ENCODE data around the gene C19orf67. TPM values are rescaled to one million over a fixed set of nuclear protein-coding genes. Genes with fewer than 3 reads are reported as not detected.

C19orf67 gene
- total and polyA plus RNA-seq, 2 of the 4 experiments (the other 2 are of a cell fraction), result not detected

DNA sequence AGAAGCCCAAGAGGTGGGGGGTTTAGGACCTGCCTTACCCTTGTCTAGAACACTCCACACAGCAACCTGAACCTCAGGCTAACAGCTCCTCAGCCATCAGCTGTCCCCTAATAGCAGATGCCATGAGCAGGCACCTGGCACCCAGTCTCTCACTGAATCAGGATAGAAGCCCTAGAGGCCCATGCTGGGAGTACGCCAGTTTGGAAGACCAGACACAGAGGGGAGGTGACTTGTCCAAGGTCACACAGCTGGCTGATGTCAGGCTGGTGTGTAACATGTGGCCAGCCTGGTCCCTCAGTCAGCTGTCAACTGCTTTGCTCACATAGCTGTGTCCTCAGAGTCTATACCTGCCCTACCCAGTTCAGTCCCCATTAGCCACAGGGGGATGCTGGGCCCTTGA lies 17.7 kb upstream of the C19orf67 start:
- H2AK9ac ChIP-seq (replicated peaks; ENCODE audit: low read depth, low read length, poor library complexity), result no peak overlapping the region
- H4K91ac ChIP-seq (ENCODE audit: insufficient read depth, low read depth, low read length), result no peak overlapping the region
- TF ChIP-seq RFX5 (IDR thresholded peaks at IDR 0.05; ENCODE audit: low read depth, low read length) (no peak), ELK1 (IDR thresholded peaks at IDR 0.05; ENCODE audit: borderline replicate concordance, low read depth, low read length) (no peak), CHD1 (IDR thresholded peaks at IDR 0.05; ENCODE audit: low read depth, low read length) (no peak), CEBPB (IDR thresholded peaks at IDR 0.05; ENCODE audit: low read depth, low read length) (no peak), MXI1 (IDR thresholded peaks at IDR 0.05; ENCODE audit: borderline replicate concordance, low read depth, low read length) (no peak), RAD21 (IDR thresholded peaks at IDR 0.05; ENCODE audit: low read length) (no peak), FOS (IDR thresholded peaks at IDR 0.05; ENCODE audit: low read depth, low read length) (no peak), CTCF (conservative IDR thresholded peaks at IDR 0.05; ENCODE audit: low read depth, low read length) (no peak), MAZ (IDR thresholded peaks at IDR 0.05; ENCODE audit: borderline replicate concordance, low read depth, low read length) (no peak), BHLHE40 (IDR thresholded peaks at IDR 0.05; ENCODE audit: low read depth, low read length) (no peak), MAFK (IDR thresholded peaks at IDR 0.05; ENCODE audit: low read depth, low read length) (no peak), NFE2L2 (IDR thresholded peaks at IDR 0.05; ENCODE audit: low read depth, low read length) (no peak), RCOR1 (IDR thresholded peaks at IDR 0.05; ENCODE audit: insufficient replicate concordance, low read length) (no peak), USF2 (IDR thresholded peaks at IDR 0.05; ENCODE audit: low read depth, low read length) (no peak)
- dilution Hi-C loops (cut with HindIII; ENCODE audit: low sequenced_read_pairs, unreplicated experiment), result no loop called here
- peak overlapping the region; percentile 11 for H2AFZ ChIP-seq (replicated peaks; ENCODE audit: low read length, poor library complexity)
- H3K9me3 ChIP-seq (ENCODE audit: control insufficient read depth, insufficient read depth, low read length), result no peaks in the 10 kb centered on the region
- peaks cover 5 to 15% of the 10 kb centered on the region in 2 experiments; a peak in 2 of 4 replicates for H3K79me1 ChIP-seq (ENCODE audit: low read depth in 1 of 2, low read length in 2 of 2)
- no peak overlapping the region for H2AK5ac ChIP-seq (ENCODE audit: low read depth, low read length)
- in situ Hi-C loops (cut with MboI; ENCODE audit: low sequenced_read_pairs), result no loop called here
- ATAC-seq (ENCODE audit: low read depth), result no peak
- intact Hi-C loops (cut with micrococcal nuclease), result no loop called here
- H3K4me1 ChIP-seq (ENCODE audit: control insufficient read depth, insufficient read depth, low read length), result no peaks in the 10 kb centered on the region
- H4K8ac ChIP-seq (ENCODE audit: low read depth in 2 of 2, low read length in 2 of 2), result no peak overlapping the region
- H3K14ac ChIP-seq (replicated peaks; ENCODE audit: low read depth, low read length), result no peak overlapping the region
- no CpG with 5 or more reads among the region's 1 CpG for WGBS, 2 experiments (ENCODE audit: extremely low coverage in 2 of 2, insufficient read length in 1 of 2)
- H2BK20ac ChIP-seq (ENCODE audit: low read depth, low read length), result no peak overlapping the region
- no peaks in the 10 kb centered on the region for H3K27me3 ChIP-seq (ENCODE audit: control insufficient read depth, insufficient read depth, low read length)
- no peak overlapping the region for H2BK5ac ChIP-seq (ENCODE audit: low read depth, low read length, poor library complexity, severe bottlenecking)
- H4K5ac ChIP-seq (ENCODE audit: low read depth, low read length), result no peak overlapping the region
- ChIA-PET POLR2A (ENCODE audit: unreplicated experiment) (no interaction called here), CTCF (no interaction called here)
- no peak overlapping the region for H3K4ac ChIP-seq (ENCODE audit: low read depth, low read length)
- BruUV-seq (replicated peaks), result no TSS peak
- no peaks in the 10 kb centered on the region for H3K9me1 ChIP-seq (ENCODE audit: insufficient read depth, low read length)
- no peak overlapping the region for H3K4me2 ChIP-seq (ENCODE audit: low read depth, low read length)
- H2BK15ac ChIP-seq (ENCODE audit: low read depth, low read length), result no peak overlapping the region
- H3K27ac ChIP-seq (ENCODE audit: insufficient read depth, low read length), result no peak overlapping the region
- no peak overlapping the region for H3K56ac ChIP-seq (ENCODE audit: extremely low read depth, insufficient read depth, low read length)
- DNase-seq, result no peak
- H3K18ac ChIP-seq (ENCODE audit: low read depth, low read length), result no peak overlapping the region
- no peak overlapping the region for H3K23ac ChIP-seq (ENCODE audit: low read depth, low read length)
- H4K20me1 ChIP-seq (ENCODE audit: insufficient read depth, low read length), result no peaks in the 10 kb centered on the region
- peaks cover 35% of the 10 kb centered on the region for H3K36me3 ChIP-seq (ENCODE audit: control insufficient read depth, insufficient read depth, low read length)
- H3K4me3 ChIP-seq (ENCODE audit: insufficient read depth, low read depth, low read length), result no peak overlapping the region
- no peak overlapping the region for H2BK120ac ChIP-seq (ENCODE audit: low read depth, low read length)
- no peak overlapping the region for H3K9ac ChIP-seq (ENCODE audit: low read depth, low read length)

All from IMR-90 (cell line).